HL-60 (cell line): ENCODE measurements around the gene UBE2E1.

Experiments
- DNase-seq, 2 experiments: peaks; one replicate each; pipeline ENCODE4 v3.0.0-alpha.2; 2010 to 2020; ENCODE audit warnings: low read depth in 1 of 2, low spot score in 1 of 2
- H3K27ac ChIP-seq: fragments of 250-450 bp; sonication (Bioruptor Pico); replicated peaks from 2 replicates; pipeline ENCODE4 v1.5.1; 2020; ENCODE audit warnings: mild to moderate bottlenecking, moderate library complexity
- H3K27me3 ChIP-seq: fragments of 250-450 bp; sonication (Bioruptor Pico); 2 replicates; pipeline ENCODE4 v1.5.1; 2021; ENCODE audit warnings: mild to moderate bottlenecking, moderate library complexity; ENCODE audit not compliant: insufficient read depth, poor library complexity, severe bottlenecking
- H3K4me3 ChIP-seq: replicated peaks from 2 replicates; pipeline ENCODE4 v1.5.1; 2011; ENCODE audit warnings: mild to moderate bottlenecking, control low read depth, low read length; ENCODE audit not compliant: insufficient read depth
- GABPA ChIP-seq: IDR thresholded peaks from 2 replicates; pipeline ENCODE4 v1.6.1; 2012; ENCODE audit warnings: low read depth
- POLR2AphosphoS5 ChIP-seq: IDR thresholded peaks from 2 replicates; pipeline ENCODE4 v1.6.1; 2012; ENCODE audit warnings: low read depth
- SPI1 ChIP-seq: IDR thresholded peaks from 2 replicates; pipeline ENCODE4 v1.6.1; 2012; ENCODE audit warnings: low read depth, mild to moderate bottlenecking, borderline replicate concordance
- TF ChIP-seq, protein P1 (sequence below): IDR thresholded peaks from one replicate; pipeline ENCODE4 v1.5.1; 2011; ENCODE audit warnings: low read length, control low read depth, inconsistent platforms; ENCODE audit not compliant: insufficient read depth
- TF ChIP-seq, protein P2 (sequence below): IDR thresholded peaks from 2 replicates; pipeline ENCODE4 v1.6.1; 2012; ENCODE audit warnings: low read depth; ENCODE audit not compliant: insufficient replicate concordance

UBE2E1 gene

DNA sequence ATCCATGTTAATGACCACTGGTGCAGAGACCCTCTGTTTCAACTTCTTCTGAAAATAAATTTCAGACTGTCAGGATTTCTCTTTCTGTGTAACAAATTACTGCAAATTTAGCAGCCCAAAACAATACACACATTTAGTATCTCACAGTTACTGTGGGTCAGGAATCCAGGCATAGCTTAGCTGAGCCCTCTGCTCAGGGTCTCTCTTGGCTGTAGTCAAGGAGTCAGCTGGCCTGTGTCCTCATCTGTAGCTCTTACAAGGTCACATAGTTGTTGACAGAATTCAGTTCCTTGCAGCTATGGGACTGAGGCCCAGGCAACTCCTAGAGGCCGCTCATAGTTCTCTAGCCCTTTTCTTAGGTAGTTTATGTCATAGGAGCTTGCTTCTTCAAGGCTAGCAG, 59.2 kb downstream of the UBE2E1 start:
- TF ChIP-seq SPI1, result no peak
- TF ChIP-seq, protein P1, sequence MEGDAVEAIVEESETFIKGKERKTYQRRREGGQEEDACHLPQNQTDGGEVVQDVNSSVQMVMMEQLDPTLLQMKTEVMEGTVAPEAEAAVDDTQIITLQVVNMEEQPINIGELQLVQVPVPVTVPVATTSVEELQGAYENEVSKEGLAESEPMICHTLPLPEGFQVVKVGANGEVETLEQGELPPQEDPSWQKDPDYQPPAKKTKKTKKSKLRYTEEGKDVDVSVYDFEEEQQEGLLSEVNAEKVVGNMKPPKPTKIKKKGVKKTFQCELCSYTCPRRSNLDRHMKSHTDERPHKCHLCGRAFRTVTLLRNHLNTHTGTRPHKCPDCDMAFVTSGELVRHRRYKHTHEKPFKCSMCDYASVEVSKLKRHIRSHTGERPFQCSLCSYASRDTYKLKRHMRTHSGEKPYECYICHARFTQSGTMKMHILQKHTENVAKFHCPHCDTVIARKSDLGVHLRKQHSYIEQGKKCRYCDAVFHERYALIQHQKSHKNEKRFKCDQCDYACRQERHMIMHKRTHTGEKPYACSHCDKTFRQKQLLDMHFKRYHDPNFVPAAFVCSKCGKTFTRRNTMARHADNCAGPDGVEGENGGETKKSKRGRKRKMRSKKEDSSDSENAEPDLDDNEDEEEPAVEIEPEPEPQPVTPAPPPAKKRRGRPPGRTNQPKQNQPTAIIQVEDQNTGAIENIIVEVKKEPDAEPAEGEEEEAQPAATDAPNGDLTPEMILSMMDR, result no peak
- TF ChIP-seq GABPA, result no peak
- TF ChIP-seq, protein P2, sequence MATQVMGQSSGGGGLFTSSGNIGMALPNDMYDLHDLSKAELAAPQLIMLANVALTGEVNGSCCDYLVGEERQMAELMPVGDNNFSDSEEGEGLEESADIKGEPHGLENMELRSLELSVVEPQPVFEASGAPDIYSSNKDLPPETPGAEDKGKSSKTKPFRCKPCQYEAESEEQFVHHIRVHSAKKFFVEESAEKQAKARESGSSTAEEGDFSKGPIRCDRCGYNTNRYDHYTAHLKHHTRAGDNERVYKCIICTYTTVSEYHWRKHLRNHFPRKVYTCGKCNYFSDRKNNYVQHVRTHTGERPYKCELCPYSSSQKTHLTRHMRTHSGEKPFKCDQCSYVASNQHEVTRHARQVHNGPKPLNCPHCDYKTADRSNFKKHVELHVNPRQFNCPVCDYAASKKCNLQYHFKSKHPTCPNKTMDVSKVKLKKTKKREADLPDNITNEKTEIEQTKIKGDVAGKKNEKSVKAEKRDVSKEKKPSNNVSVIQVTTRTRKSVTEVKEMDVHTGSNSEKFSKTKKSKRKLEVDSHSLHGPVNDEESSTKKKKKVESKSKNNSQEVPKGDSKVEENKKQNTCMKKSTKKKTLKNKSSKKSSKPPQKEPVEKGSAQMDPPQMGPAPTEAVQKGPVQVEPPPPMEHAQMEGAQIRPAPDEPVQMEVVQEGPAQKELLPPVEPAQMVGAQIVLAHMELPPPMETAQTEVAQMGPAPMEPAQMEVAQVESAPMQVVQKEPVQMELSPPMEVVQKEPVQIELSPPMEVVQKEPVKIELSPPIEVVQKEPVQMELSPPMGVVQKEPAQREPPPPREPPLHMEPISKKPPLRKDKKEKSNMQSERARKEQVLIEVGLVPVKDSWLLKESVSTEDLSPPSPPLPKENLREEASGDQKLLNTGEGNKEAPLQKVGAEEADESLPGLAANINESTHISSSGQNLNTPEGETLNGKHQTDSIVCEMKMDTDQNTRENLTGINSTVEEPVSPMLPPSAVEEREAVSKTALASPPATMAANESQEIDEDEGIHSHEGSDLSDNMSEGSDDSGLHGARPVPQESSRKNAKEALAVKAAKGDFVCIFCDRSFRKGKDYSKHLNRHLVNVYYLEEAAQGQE, result no peak
- no peak for TF ChIP-seq POLR2AphosphoS5
- no peak overlapping the region for H3K27ac ChIP-seq
- no peaks in the 10 kb centered on the region for H3K27me3 ChIP-seq
- no peak overlapping the region for H3K4me3 ChIP-seq
- no peak for DNase-seq

DNA sequence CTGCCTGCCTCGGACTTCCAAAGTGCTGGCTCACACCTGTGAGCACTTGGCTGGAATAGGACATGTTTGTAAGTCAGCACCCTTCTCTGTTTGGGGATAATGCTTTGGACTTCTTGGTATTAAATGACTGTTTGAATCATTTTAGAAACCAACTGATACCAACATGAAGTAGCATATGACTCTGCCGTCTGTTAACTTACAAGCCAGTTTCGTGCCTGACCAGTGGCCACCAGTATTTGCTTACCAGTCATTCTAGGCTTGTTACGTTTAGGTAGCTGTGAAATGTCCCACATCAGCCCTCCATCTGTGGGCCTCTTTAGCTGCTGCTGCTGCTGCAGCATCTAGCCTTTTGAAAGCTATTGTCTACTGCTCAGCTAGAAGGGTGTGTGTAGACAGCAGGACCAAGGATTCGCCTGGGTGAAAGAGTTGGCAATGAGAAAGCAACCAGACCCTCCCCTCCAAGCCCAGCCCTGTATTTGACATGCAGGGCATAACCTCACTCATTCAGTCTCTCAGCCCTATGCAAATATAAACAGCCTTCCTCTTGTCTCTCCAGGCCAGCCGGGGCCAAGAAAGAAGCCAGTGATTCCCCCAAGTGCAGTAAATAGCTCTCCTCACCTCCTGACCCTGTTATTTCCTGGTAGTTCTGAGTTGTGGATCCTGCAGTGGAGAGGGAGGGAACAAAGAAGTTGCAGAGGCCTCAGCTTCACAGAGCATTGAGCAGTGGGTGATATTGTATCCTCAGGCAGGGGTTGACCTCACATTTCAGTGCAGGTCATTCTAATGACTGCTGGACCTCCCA, 60.0 kb downstream of the UBE2E1 start:
- no peak for DNase-seq
- Histone ChIP-seq H3K4me3 (no peak overlapping the region), H3K27ac (no peak overlapping the region), H3K27me3 (no peaks in the 10 kb centered on the region)
- TF ChIP-seq GABPA, result no peak
- TF ChIP-seq, protein P1, result no peak
- TF ChIP-seq, protein P2, result no peak
- no peak for TF ChIP-seq SPI1
- no peak for TF ChIP-seq POLR2AphosphoS5

DNA sequence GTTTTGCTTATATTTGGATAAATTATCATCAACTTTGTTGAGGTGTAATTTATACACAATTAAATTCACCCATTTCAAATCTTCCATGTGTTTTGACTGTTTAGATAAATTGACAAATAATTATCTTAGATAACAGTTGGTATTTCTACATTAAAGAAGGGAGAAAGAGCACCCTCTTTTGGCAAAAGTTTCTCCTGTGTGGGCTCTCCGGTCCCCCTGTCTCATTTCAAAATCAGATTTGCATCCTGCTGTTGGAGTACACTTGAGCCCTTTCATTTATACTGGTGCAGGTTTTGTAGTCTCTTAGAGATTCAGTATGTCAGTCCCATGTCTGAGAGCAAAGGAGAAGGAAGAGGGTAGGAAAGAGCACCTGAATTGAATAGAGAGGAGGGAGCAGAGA, 61.6 kb downstream of the UBE2E1 start:
- no peak overlapping the region for H3K27ac ChIP-seq
- no peaks in the 10 kb centered on the region for H3K27me3 ChIP-seq
- no peak for DNase-seq
- no peak overlapping the region for H3K4me3 ChIP-seq
- TF ChIP-seq GABPA, result no peak
- no peak for TF ChIP-seq SPI1
- no peak for TF ChIP-seq POLR2AphosphoS5
- TF ChIP-seq, protein P2, result no peak
- TF ChIP-seq, protein P1, result no peak
